GM12892 (cell line): ENCODE results near the gene KCNH5.

Source experiments
- POLR2A ChIP-seq: IDR thresholded peaks from 2 replicates; pipeline ENCODE4 v1.6.1; 2011; ENCODE audit warnings: low read depth, low read length, control low read depth
- POLR2AphosphoS5 ChIP-seq: IDR thresholded peaks from 2 replicates; pipeline ENCODE4 v1.6.1; 2011; ENCODE audit warnings: low read depth, low read length, control low read depth
- TAF1 ChIP-seq: IDR thresholded peaks from 2 replicates; pipeline ENCODE4 v1.6.1; 2011; ENCODE audit warnings: low read depth, mild to moderate bottlenecking, control low read depth, low read length, borderline replicate concordance

- no peak for TF ChIP-seq POLR2AphosphoS5
- no peak for TF ChIP-seq POLR2A
- no peak for TF ChIP-seq TAF1
These were observed 46.2 kb upstream of the KCNH5 start for GRCh38 chr14:63091394-63091996.
